Gastrocnemius medialis (tissue), 4 donors: Measurements from ENCODE around the gene CDK10. TPM values are rescaled to one million over a fixed set of nuclear protein-coding genes. Genes with fewer than 3 reads are reported as not detected.

Source experiments
- ATAC-seq, 2 donors: fragments of 150-250 bp; one replicate each; pipeline ENCODE4 v1.9.1; 2016
- DNase-seq, 2 donors: peaks; one replicate each; pipeline ENCODE4 v3.0.0-alpha.2; 2019
- H3K27ac ChIP-seq, 4 donors: fragments of 200-600 bp; sonication (generic); 1 replicate in 1 of 4; 2 replicates in 3 of 4; pipeline ENCODE4 v1.5.1; 2016 to 2018; ENCODE audit warnings: mild to moderate bottlenecking in 2 of 4, moderate library complexity in 1 of 4
- H3K27me3 ChIP-seq, 3 donors: fragments of 200-600 bp; sonication (generic) in 2 of 3; 1 replicate in 1 of 3; 2 replicates in 2 of 3; pipeline versions ENCODE4 v1.5.1 to v1.6.0; 2016 to 2019; ENCODE audit warnings: mild to moderate bottlenecking in 1 of 3, moderate library complexity in 1 of 3
- H3K36me3 ChIP-seq, 2 donors: fragments of 200-600 bp; sonication (generic) in 1 of 2; one replicate each; pipeline ENCODE4 v1.5.1; 2017 to 2018
- H3K4me1 ChIP-seq, 2 donors: fragments of 200-600 bp; sonication (generic) in 1 of 2; one replicate each; pipeline ENCODE4 v1.5.1; 2016 to 2017; ENCODE audit warnings: mild to moderate bottlenecking in 2 of 2
- H3K4me3 ChIP-seq, 4 donors: fragments of 200-600 bp; sonication (generic) in 3 of 4; 1 replicate in 1 of 4; 2 replicates in 3 of 4; pipeline ENCODE4 v1.5.1; 2016 to 2019; ENCODE audit warnings: mild to moderate bottlenecking in 2 of 4
- H3K9me3 ChIP-seq, 3 donors: fragments of 200-600 bp; sonication (generic) in 2 of 3; 1 replicate in 1 of 3; 2 replicates in 2 of 3; pipeline ENCODE4 v1.5.1; 2016 to 2019
- POLR2A ChIP-seq, 2 donors: fragments of 450-650 bp; IDR thresholded peaks; one replicate each; pipeline ENCODE4 v1.6.1; 2017; ENCODE audit warnings: antibody characterized with exemption in 2 of 2, mild to moderate bottlenecking in 2 of 2, moderate library complexity in 2 of 2
- in situ Hi-C, 4 donors: fragments of 200-750 bp; cut with MboI; loops; one replicate each; pipeline versions ENCODE4 v1.15.0 to v1.8.0; 2017; ENCODE audit warnings: low sequenced_read_pairs in 4 of 4
- intact Hi-C: fragments of 100-400 bp; cut with DNase I; formaldehyde crosslinking; loops from one replicate; pipeline ENCODE4 v1.15.1; 2023; ENCODE audit warnings: low total_unique reads
- total RNA-seq, 4 donors: library from RNA; depleted of rRNA; stranded (reverse); fragments of >200 nt; gene quantifications; one replicate each; pipeline versions ENCODE4 v1.1.0 to v1.2.3, GENCODE V29; 2016
- TF ChIP-seq, protein P1 (sequence below), 5 experiments: fragments of 450-650 bp in 3 of 5; fragments of 200-600 bp in 2 of 5; sonication (generic) in 2 of 5; IDR thresholded peaks in 4 of 5; conservative IDR thresholded peaks in 1 of 5; 1 replicate in 4 of 5; 2 replicates in 1 of 5; pipeline ENCODE4 v1.5.1; 2016 to 2019; ENCODE audit warnings: antibody characterized with exemption in 5 of 5, mild to moderate bottlenecking in 3 of 5, moderate library complexity in 3 of 5

CDK10 gene
- total RNA-seq, 4 donors from 2014 or later = 16.9 to 26.1 (median 19.7) TPM

DNA sequence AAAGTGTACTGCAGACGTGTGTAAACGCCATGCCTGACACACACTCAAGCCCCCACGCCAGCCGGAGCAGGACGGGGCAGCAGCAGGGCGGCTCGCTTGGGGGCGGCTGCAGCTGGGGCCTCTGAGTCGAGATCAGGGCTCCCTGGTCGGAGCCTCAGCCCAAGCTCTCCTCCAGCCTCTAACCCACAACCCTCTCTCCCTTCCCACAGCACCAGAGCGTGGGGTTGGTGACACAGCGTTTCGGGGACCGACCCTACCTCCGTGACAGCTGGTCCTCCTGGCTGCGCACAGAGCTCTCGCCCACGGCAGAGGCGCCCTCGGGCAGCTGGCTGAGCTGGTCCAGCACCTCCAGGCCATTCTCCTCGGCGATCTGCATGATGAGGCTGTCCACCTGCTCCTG is 40.2 kb upstream of the CDK10 start:
- H3K27ac ChIP-seq = no peak overlapping the region
- DNase-seq (no peak), ATAC-seq (no peak)
- no peak overlapping the region for H3K4me3 ChIP-seq
- intact Hi-C loops (no loop called here), in situ Hi-C loops (no loop called here)
- TF ChIP-seq, protein P1, sequence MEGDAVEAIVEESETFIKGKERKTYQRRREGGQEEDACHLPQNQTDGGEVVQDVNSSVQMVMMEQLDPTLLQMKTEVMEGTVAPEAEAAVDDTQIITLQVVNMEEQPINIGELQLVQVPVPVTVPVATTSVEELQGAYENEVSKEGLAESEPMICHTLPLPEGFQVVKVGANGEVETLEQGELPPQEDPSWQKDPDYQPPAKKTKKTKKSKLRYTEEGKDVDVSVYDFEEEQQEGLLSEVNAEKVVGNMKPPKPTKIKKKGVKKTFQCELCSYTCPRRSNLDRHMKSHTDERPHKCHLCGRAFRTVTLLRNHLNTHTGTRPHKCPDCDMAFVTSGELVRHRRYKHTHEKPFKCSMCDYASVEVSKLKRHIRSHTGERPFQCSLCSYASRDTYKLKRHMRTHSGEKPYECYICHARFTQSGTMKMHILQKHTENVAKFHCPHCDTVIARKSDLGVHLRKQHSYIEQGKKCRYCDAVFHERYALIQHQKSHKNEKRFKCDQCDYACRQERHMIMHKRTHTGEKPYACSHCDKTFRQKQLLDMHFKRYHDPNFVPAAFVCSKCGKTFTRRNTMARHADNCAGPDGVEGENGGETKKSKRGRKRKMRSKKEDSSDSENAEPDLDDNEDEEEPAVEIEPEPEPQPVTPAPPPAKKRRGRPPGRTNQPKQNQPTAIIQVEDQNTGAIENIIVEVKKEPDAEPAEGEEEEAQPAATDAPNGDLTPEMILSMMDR (IDR thresholded peaks at IDR 0.05 in 4 of 5, conservative IDR thresholded peaks at IDR 0.05 in 1 of 5) = no peak
- no peak for TF ChIP-seq POLR2A (IDR thresholded peaks at IDR 0.05)
- peaks cover 0 to 37% of the 10 kb centered on the region in 2 donors for H3K36me3 ChIP-seq
- H3K4me1 ChIP-seq = peaks cover 0 to 1% of the 10 kb centered on the region in 2 donors
- no peaks in the 10 kb centered on the region for H3K27me3 ChIP-seq
- no peaks in the 10 kb centered on the region for H3K9me3 ChIP-seq

DNA sequence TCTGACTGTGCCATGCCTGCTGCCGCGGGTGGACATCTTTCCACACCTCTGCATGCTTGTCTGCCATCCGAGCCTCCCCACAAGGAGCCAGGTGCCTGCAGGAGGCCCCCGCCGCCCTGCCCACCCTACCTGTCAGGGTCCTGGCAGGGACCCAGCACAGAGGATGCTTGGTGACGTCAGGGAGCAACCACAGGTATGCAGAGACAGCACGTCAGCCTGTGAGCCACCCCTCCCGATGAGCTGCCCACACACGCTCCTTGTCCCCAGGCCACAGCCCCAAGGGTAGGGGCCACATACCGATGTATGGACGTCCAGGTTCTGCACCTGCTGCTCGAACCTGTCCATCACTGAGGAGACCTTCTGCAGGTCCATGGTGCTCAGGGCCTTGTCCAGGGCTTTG is 39.6 kb upstream of the CDK10 start:
- H3K36me3 ChIP-seq = peaks cover 0 to 42% of the 10 kb centered on the region in 2 donors
- TF ChIP-seq, protein P1 (IDR thresholded peaks at IDR 0.05 in 4 of 5, conservative IDR thresholded peaks at IDR 0.05 in 1 of 5) = no peak
- TF ChIP-seq POLR2A (IDR thresholded peaks at IDR 0.05) = no peak
- no peak overlapping the region for H3K4me3 ChIP-seq
- intact Hi-C loops (no loop called here), in situ Hi-C loops (no loop called here)
- ATAC-seq (no peak), DNase-seq (no peak)
- no peaks in the 10 kb centered on the region for H3K27me3 ChIP-seq
- no peaks in the 10 kb centered on the region for H3K9me3 ChIP-seq
- H3K4me1 ChIP-seq = no peaks in the 10 kb centered on the region
- no peak overlapping the region for H3K27ac ChIP-seq

DNA sequence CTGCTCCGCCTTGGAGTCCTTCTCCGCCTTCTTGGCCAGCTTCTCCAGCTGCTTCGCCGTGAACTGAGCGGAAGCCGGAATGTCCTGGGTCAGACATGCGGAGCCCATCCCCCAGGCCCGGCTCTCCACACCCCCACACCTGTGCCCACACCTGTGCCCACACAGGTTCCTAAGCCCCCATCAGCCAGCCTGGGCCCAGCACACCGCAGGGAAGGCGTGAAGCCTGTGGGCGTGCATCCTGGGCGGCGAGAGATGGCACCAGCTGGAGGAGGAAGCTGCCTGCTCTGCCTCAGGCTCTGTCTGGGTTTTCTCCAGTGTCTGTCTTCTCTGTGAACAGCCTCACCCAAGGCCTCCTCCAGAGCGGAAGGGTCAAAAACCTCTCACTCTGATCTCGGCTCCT is 34.9 kb upstream of the CDK10 start:
- TF ChIP-seq POLR2A (IDR thresholded peaks at IDR 0.05) = no peak
- TF ChIP-seq, protein P1 (IDR thresholded peaks at IDR 0.05 in 4 of 5, conservative IDR thresholded peaks at IDR 0.05 in 1 of 5) = no peak
- no peaks in the 10 kb centered on the region for H3K9me3 ChIP-seq
- peaks cover 5% of the 10 kb centered on the region in 2 donors for H3K4me1 ChIP-seq
- H3K36me3 ChIP-seq = peaks cover 0 to 19% of the 10 kb centered on the region in 2 donors
- no peaks in the 10 kb centered on the region for H3K27me3 ChIP-seq
- no peak overlapping the region for H3K4me3 ChIP-seq
- no peak for ATAC-seq
- no peak overlapping the region for H3K27ac ChIP-seq
- intact Hi-C loops = loop anchor here (10.0 kb wide), 1 partner anchor 407 kb away; no protein-coding TSS in a partner anchor
- in situ Hi-C loops = no loop called here
- no peak for DNase-seq

DNA sequence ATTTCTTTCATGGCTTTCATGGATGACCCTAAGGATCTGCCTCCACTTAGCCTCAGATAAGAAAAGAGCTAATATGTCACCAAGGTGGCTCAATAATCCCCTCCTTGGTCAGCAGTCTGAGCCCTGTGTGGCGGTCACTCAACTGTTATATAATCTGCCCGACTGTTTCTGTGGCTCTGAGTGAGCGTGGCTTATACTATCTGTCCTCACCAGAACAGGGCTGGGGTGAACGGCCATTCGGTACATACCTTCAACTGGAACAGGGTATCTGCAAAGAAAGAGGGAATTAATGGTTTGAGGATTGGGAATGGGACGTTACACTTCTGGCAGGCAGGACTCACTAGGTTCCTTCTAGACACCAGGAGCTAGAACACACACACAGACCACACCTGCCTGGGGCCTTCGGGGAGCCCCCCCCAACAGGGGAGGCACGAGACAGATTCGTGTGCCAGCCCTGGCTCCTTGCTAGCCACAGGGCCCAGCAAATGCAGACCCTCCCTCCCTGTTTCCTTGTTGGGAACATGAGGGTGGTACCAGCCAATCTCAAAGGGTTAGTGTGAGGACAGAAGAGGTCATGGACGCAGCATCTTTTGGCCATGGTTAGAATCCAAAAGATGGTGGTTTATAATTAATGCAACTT is 32.7 kb upstream of the CDK10 start:
- Histone ChIP-seq H3K27ac (no peak overlapping the region), H3K4me3 (no peak overlapping the region), H3K36me3 (peaks cover 0 to 12% of the 10 kb centered on the region in 2 donors), H3K4me1 (peaks cover 16% of the 10 kb centered on the region in 2 donors), H3K27me3 (no peaks in the 10 kb centered on the region), H3K9me3 (no peaks in the 10 kb centered on the region)
- intact Hi-C loops = loop anchor here (10.0 kb wide), 1 partner anchor 409 kb away; no protein-coding TSS in a partner anchor
- no peak for DNase-seq
- ATAC-seq = no peak
- in situ Hi-C loops = no loop called here
- no peak for TF ChIP-seq POLR2A (IDR thresholded peaks at IDR 0.05)
- TF ChIP-seq, protein P1 (IDR thresholded peaks at IDR 0.05 in 4 of 5, conservative IDR thresholded peaks at IDR 0.05 in 1 of 5) = no peak
